NCI-H510A (cell line): Measurements from ENCODE around the gene DHRS4.

Experiments used
- DNase-seq: peaks from one replicate; lab custom pipeline; 2025; lab: John Stamatoyannopoulos, UW

The DHRS4 gene

GRCh38 chr14:23953464-23954278 is at the start of gene DHRS4:
DHRS4 (plus strand) TSS chr14:23953770; CDS start chr14:23953789, 19 bp downstream.
- DNase-seq = peak; percentile 73

GRCh38 chr14:23910101-23910875 is 43.3 kb upstream of the DHRS4 start:
- DNase-seq = no peak

GRCh38 chr14:23910876-23911210 is 42.7 kb upstream of the DHRS4 start:
- no peak for DNase-seq

- no peak for DNase-seq
Observed at GRCh38 chr14:23915559-23915958, 38.0 kb upstream of the DHRS4 start.

GRCh38 chr14:23916004-23916403 is 37.6 kb upstream of the DHRS4 start:
- DNase-seq = no peak

- DNase-seq = no peak
Observed at GRCh38 chr14:23916446-23916845, 37.1 kb upstream of the DHRS4 start.

GRCh38 chr14:23922545-23922944 is 31.0 kb upstream of the DHRS4 start:
- no peak for DNase-seq

- no peak for DNase-seq
Observed at GRCh38 chr14:23925523-23926075, 28.0 kb upstream of the DHRS4 start.

GRCh38 chr14:23926543-23926942 is 27.0 kb upstream of the DHRS4 start:
- DNase-seq = no peak

GRCh38 chr14:23929136-23929535 is 24.4 kb upstream of the DHRS4 start:
- no peak for DNase-seq

GRCh38 chr14:23929822-23930294 is 23.7 kb upstream of the DHRS4 start:
- peak; percentile 5 for DNase-seq

- no peak for DNase-seq
Observed at GRCh38 chr14:23930742-23931141, 22.8 kb upstream of the DHRS4 start.

GRCh38 chr14:23931721-23932289 is 21.8 kb upstream of the DHRS4 start:
- DNase-seq = no peak

GRCh38 chr14:23932639-23933038 is 20.9 kb upstream of the DHRS4 start:
- no peak for DNase-seq

- DNase-seq = no peak
Observed at GRCh38 chr14:23933108-23933741, 20.3 kb upstream of the DHRS4 start.

- DNase-seq = no peak
Observed at GRCh38 chr14:23933742-23934128, 19.8 kb upstream of the DHRS4 start.

- no peak for DNase-seq
Observed at GRCh38 chr14:23935158-23935557, 18.4 kb upstream of the DHRS4 start.

- DNase-seq = no peak
Observed at GRCh38 chr14:23936084-23936829, 17.3 kb upstream of the DHRS4 start.

- no peak for DNase-seq
Observed at GRCh38 chr14:23937203-23937602, 16.4 kb upstream of the DHRS4 start.

GRCh38 chr14:23938823-23939222 is 14.7 kb upstream of the DHRS4 start:
- no peak for DNase-seq

- DNase-seq = no peak
Observed at GRCh38 chr14:23939607-23940326, 13.8 kb upstream of the DHRS4 start.
